Measurements from ENCODE around the gene UBXN6. TPM values are rescaled to one million over a fixed set of nuclear protein-coding genes. Genes with fewer than 3 reads are reported as not detected.

Gene UBXN6
- total RNA-seq, 2 experiments from 2014 or later = 54.5 to 58.4 TPM

- Histone ChIP-seq H3K27me3 (ENCODE audit: control insufficient read depth in 1 of 2, insufficient read depth in 2 of 2, low read length in 2 of 2) (no peaks in the 10 kb centered on the region), H3K36me3 (ENCODE audit: insufficient read depth, low read length) (peaks cover 62% of the 10 kb centered on the region), H3K4me3 (ENCODE audit: low read length) (no peak overlapping the region), H3K4me1 (ENCODE audit: insufficient read depth, low read length) (no peaks in the 10 kb centered on the region), H3K9me3 (ENCODE audit: control insufficient read depth in 1 of 2, insufficient read depth in 1 of 2, low read length in 2 of 2) (no peaks in the 10 kb centered on the region), H3K27ac (ENCODE audit: low read depth in 1 of 2, low read length in 2 of 2) (no peak overlapping the region)
- no peaks in the 10 kb centered on the region for H3K9me3 Mint-ChIP-seq
- TF ChIP-seq CTCF (IDR thresholded peaks at IDR 0.05) = no peak
- CTCF ChIA-PET = no interaction called here
- H3K27me3 Mint-ChIP-seq = no peaks in the 10 kb centered on the region
- ATAC-seq (ENCODE audit: poor library complexity) (no peak), DNase-seq (peak in 1 of 14 experiments; percentile 29)
- no peaks in the 10 kb centered on the region for H3K4me1 Mint-ChIP-seq (ENCODE audit: low read depth)
- no peak overlapping the region for H3K4me3 Mint-ChIP-seq
- intact Hi-C loops (cut with DNase I, micrococcal nuclease) = no loop called here
- peaks cover 35% of the 10 kb centered on the region for H3K36me3 Mint-ChIP-seq (ENCODE audit: low read depth)
- POLR2A ChIA-PET = no interaction called here
- no peak overlapping the region for H3K27ac Mint-ChIP-seq
Observed at GRCh38 chr19:4491446-4491845, 33.9 kb upstream of the UBXN6 start.

GRCh38 chr19:4488496-4488895 is 30.9 kb upstream of the UBXN6 start:
- DNase-seq (no peak), ATAC-seq (ENCODE audit: poor library complexity) (no peak)
- no peaks in the 10 kb centered on the region for H3K9me3 Mint-ChIP-seq
- intact Hi-C loops (cut with DNase I, micrococcal nuclease) = no loop called here
- no peaks in the 10 kb centered on the region for H3K27me3 Mint-ChIP-seq
- CTCF ChIA-PET = interaction anchor here (0.6 kb wide), 1 partner anchor 32 kb away, joined by 3 read pairs; no protein-coding TSS in a partner anchor
- Histone ChIP-seq H3K27me3 (ENCODE audit: control insufficient read depth in 1 of 2, insufficient read depth in 2 of 2, low read length in 2 of 2) (no peaks in the 10 kb centered on the region), H3K4me1 (ENCODE audit: insufficient read depth, low read length) (no peaks in the 10 kb centered on the region), H3K36me3 (ENCODE audit: insufficient read depth, low read length) (peaks cover 43% of the 10 kb centered on the region), H3K27ac (ENCODE audit: low read depth in 1 of 2, low read length in 2 of 2) (no peak overlapping the region), H3K9me3 (ENCODE audit: control insufficient read depth in 1 of 2, insufficient read depth in 1 of 2, low read length in 2 of 2) (no peaks in the 10 kb centered on the region), H3K4me3 (ENCODE audit: low read length) (no peak overlapping the region)
- H3K27ac Mint-ChIP-seq = no peak overlapping the region
- no peak for TF ChIP-seq CTCF (IDR thresholded peaks at IDR 0.05)
- H3K4me3 Mint-ChIP-seq = no peak overlapping the region
- no peaks in the 10 kb centered on the region for H3K4me1 Mint-ChIP-seq (ENCODE audit: low read depth)
- H3K36me3 Mint-ChIP-seq (ENCODE audit: low read depth) = peaks cover 43% of the 10 kb centered on the region
- POLR2A ChIA-PET = no interaction called here

- no peaks in the 10 kb centered on the region for H3K27me3 ChIP-seq (ENCODE audit: control insufficient read depth in 1 of 2, insufficient read depth in 2 of 2, low read length in 2 of 2)
- no peak overlapping the region for H3K27ac ChIP-seq (ENCODE audit: low read depth in 1 of 2, low read length in 2 of 2)
- ChIA-PET POLR2A (no interaction called here), CTCF (no interaction called here)
- Mint-ChIP-seq H3K4me1 (ENCODE audit: low read depth) (no peaks in the 10 kb centered on the region), H3K36me3 (ENCODE audit: low read depth) (peaks cover 45% of the 10 kb centered on the region), H3K4me3 (no peak overlapping the region), H3K27ac (no peak overlapping the region), H3K27me3 (no peaks in the 10 kb centered on the region), H3K9me3 (no peaks in the 10 kb centered on the region)
- peaks cover 40% of the 10 kb centered on the region for H3K36me3 ChIP-seq (ENCODE audit: insufficient read depth, low read length)
- H3K4me1 ChIP-seq (ENCODE audit: insufficient read depth, low read length) = no peaks in the 10 kb centered on the region
- H3K9me3 ChIP-seq (ENCODE audit: control insufficient read depth in 1 of 2, insufficient read depth in 1 of 2, low read length in 2 of 2) = no peaks in the 10 kb centered on the region
- no peak overlapping the region for H3K4me3 ChIP-seq (ENCODE audit: low read length)
- DNase-seq = no peak
- ATAC-seq (ENCODE audit: poor library complexity) = no peak
- intact Hi-C loops (cut with DNase I, micrococcal nuclease) = no loop called here
- no peak for TF ChIP-seq CTCF (IDR thresholded peaks at IDR 0.05)
Observed at GRCh38 chr19:4487572-4487971, 30.0 kb upstream of the UBXN6 start.
